Heart left ventricle (tissue), 13 donors: Measurements from ENCODE around the gene RBBP4.

Source experiments
- CTCF ChIP-seq, 12 donors: fragments of 200-600 bp; sonication (generic) in 4 of 12; IDR thresholded peaks; one replicate each; pipeline versions ENCODE4 v1.5.0 to v1.8.0; 2018 to 2022; ENCODE audit warnings: antibody characterized with exemption in 12 of 12, mild to moderate bottlenecking in 5 of 12
- POLR2A ChIP-seq, 2 donors: fragments of 450-650 bp; IDR thresholded peaks; one replicate each; pipeline ENCODE4 v1.6.1; 2017; ENCODE audit warnings: antibody characterized with exemption in 2 of 2, mild to moderate bottlenecking in 2 of 2, moderate library complexity in 2 of 2
- donor health status: ischemic (EF 13 %, LVEDD 7.1; RV severe dilation, severe dysfunction).
- donor health status: DM: no; HTN: yes; CAD: no.
- donor health status: DM: no; HTN: no; CAD: no.
- donor health status: ischemic (EF 25% LVEDD 6.9; RV normal size, moderate dysfunction).
- donor health status: ischemic (EF 25% LVEDD 5.7; RV mildly dilated, moderate dysfunction).
- donor health status: ischemic (EF 35%, LVEDD 5.7; RV mildly dilated, moderate dysfunction).
- donor health status: nonischemic (EF 11% LVEDD 7.7; RV severe dilation, severe dysfunction).
- donor health status: DM: yes; HTN: yes; CAD: no.
- donor health status: PGD.
- donor health status: ischemic (EF 29% LVEDD 5.4; RV normal size, mild dysfunction).
- donor health status: nonischemic (EF 23%, LVEDD 6.1; RV moderate dilation, normal function).

- TF ChIP-seq POLR2A (IDR thresholded peaks at IDR 0.05): no peak
- TF ChIP-seq CTCF (IDR thresholded peaks at IDR 0.05): no peak
Measured at GRCh38 chr1:32647308-32648134, 3.5 kb upstream of the RBBP4 start.
